GM19372 (cell line): ENCODE results near the gene JAGN1.

Source experiments
- ATAC-seq: cut with Tn5 transposase; IDR thresholded peaks from one replicate; pipeline ENCODE4 v1.9.1; 2021; ENCODE audit warnings: mild to moderate bottlenecking, low read depth, moderate library complexity; ENCODE audit not compliant: unreplicated experiment

The JAGN1 gene

GRCh38 chr3:9942934-9943690 lies 52.7 kb downstream of the JAGN1 start:
- ATAC-seq, result no peak
